MM.1S (cell line): ENCODE results near the gene MAP3K15.

Experiments used
- DNase-seq: peaks from one replicate; pipeline ENCODE4 v3.0.0-alpha.2; 2015
- H2AFZ ChIP-seq: fragments of 300-600 bp; sonication (generic); 2 replicates; pipeline ENCODE4 v1.6.0; 2016; ENCODE audit warnings: antibody characterized with exemption, low read length
- H3F3A ChIP-seq: fragments of 300-600 bp; sonication (generic); 2 replicates; pipeline ENCODE4 v1.6.1; 2016; ENCODE audit warnings: mild to moderate bottlenecking, antibody characterized with exemption, low read length, moderate library complexity, mixed read lengths; ENCODE audit not compliant: insufficient read depth
- H3K27ac ChIP-seq: fragments of 300-600 bp; sonication (generic); 2 replicates; pipeline ENCODE4 v1.5.1; 2016; ENCODE audit warnings: mild to moderate bottlenecking, low read length
- H3K27me3 ChIP-seq: fragments of 300-600 bp; sonication (generic); replicated peaks from 2 replicates; pipeline ENCODE4 v1.6.0; 2016; ENCODE audit warnings: low read length; ENCODE audit not compliant: insufficient read depth
- H3K36me3 ChIP-seq: fragments of 300-600 bp; sonication (generic); replicated peaks from 2 replicates; pipeline ENCODE4 v1.6.1; 2016; ENCODE audit warnings: mild to moderate bottlenecking, low read length, mixed read lengths; ENCODE audit not compliant: insufficient read depth
- H3K4me1 ChIP-seq: fragments of 300-600 bp; sonication (generic); 2 replicates; pipeline ENCODE4 v1.6.1; 2016; ENCODE audit warnings: low read length, mixed read lengths
- H3K4me2 ChIP-seq: fragments of 300-600 bp; sonication (generic); 2 replicates; pipeline ENCODE4 v1.6.0; 2016; ENCODE audit warnings: low read depth, low read length
- H3K4me3 ChIP-seq: fragments of 300-600 bp; sonication (generic); 2 replicates; pipeline ENCODE4 v1.5.1; 2016; ENCODE audit warnings: low read length, mixed read lengths
- H3K79me2 ChIP-seq: fragments of 300-600 bp; sonication (generic); 2 replicates; pipeline ENCODE4 v1.6.1; 2016; ENCODE audit warnings: mixed run types, low read length, mixed read lengths
- H3K9ac ChIP-seq: fragments of 300-600 bp; sonication (generic); 2 replicates; pipeline ENCODE4 v1.6.1; 2016; ENCODE audit warnings: low read length, mixed read lengths
- H3K9me2 ChIP-seq: fragments of 300-600 bp; sonication (generic); replicated peaks from 2 replicates; pipeline ENCODE4 v1.6.1; 2016; ENCODE audit warnings: mild to moderate bottlenecking, low read length, mixed read lengths; ENCODE audit not compliant: insufficient read depth
- H3K9me3 ChIP-seq: fragments of 300-600 bp; sonication (generic); replicated peaks from 2 replicates; pipeline ENCODE4 v1.6.1; 2016; ENCODE audit warnings: mild to moderate bottlenecking, low read length, mixed read lengths; ENCODE audit not compliant: insufficient read depth
- H4K20me1 ChIP-seq: fragments of 300-600 bp; sonication (generic); 2 replicates; pipeline ENCODE4 v1.6.1; 2016; ENCODE audit warnings: mild to moderate bottlenecking, low read length, moderate library complexity, mixed read lengths; ENCODE audit not compliant: insufficient read depth
- CTCF ChIP-seq: fragments of 300-600 bp; sonication (generic); IDR thresholded peaks from 2 replicates; pipeline ENCODE4 v1.5.1; 2016; ENCODE audit warnings: antibody characterized with exemption, low read length, mixed read lengths
- EZH2 ChIP-seq: fragments of 300-600 bp; sonication (generic); optimal IDR thresholded peaks from 2 replicates; pipeline ENCODE3; 2017; ENCODE audit warnings: low read depth, mild to moderate bottlenecking, antibody characterized with exemption, low read length, mixed read lengths
- EZH2phosphoT487 ChIP-seq: fragments of 300-600 bp; sonication (generic); IDR thresholded peaks from 2 replicates; pipeline ENCODE4 v1.6.1; 2018; ENCODE audit warnings: antibody characterized with exemption, low read length

Gene MAP3K15

GRCh38 chrX:19514791-19515614 lies at the start of gene MAP3K15:
TSS of gene MAP3K15 (minus strand) at chrX:19515508. CDS start at chrX:19515261, 247 bp downstream.
- no peaks in the 10 kb centered on the region for H3F3A ChIP-seq
- peak within 1 kb of the TSS; percentile 87 for H3K4me2 ChIP-seq
- no peaks in the 10 kb centered on the region for H3K9me2 ChIP-seq
- peak within 1 kb of the TSS; percentile 75 for H2AFZ ChIP-seq
- H3K9ac ChIP-seq, result no peak within 1 kb of the TSS
- H3K4me3 ChIP-seq, result peak within 1 kb of the TSS; percentile 52
- no peaks in the 10 kb centered on the region for H3K36me3 ChIP-seq
- TF ChIP-seq EZH2phosphoT487, result no peak
- no peak for TF ChIP-seq CTCF
- TF ChIP-seq EZH2, result no peak
- peak; percentile 38 for DNase-seq
- H3K4me1 ChIP-seq, result no peaks in the 10 kb centered on the region
- no peaks in the 10 kb centered on the region for H4K20me1 ChIP-seq
- no peak within 1 kb of the TSS for H3K27ac ChIP-seq
- no peaks in the 10 kb centered on the region for H3K79me2 ChIP-seq
- H3K9me3 ChIP-seq, result no peaks in the 10 kb centered on the region
- H3K27me3 ChIP-seq, result no peaks in the 10 kb centered on the region

GRCh38 chrX:19564606-19565005 lies 49.3 kb upstream of the MAP3K15 start:
- Histone ChIP-seq H3K27me3 (no peaks in the 10 kb centered on the region), H2AFZ (no peak overlapping the region), H4K20me1 (no peaks in the 10 kb centered on the region), H3K4me3 (no peak overlapping the region), H3K9ac (no peak overlapping the region), H3F3A (peaks cover 14% of the 10 kb centered on the region), H3K9me2 (no peaks in the 10 kb centered on the region), H3K4me2 (no peak overlapping the region), H3K36me3 (no peaks in the 10 kb centered on the region), H3K9me3 (no peaks in the 10 kb centered on the region), H3K27ac (no peak overlapping the region), H3K79me2 (no peaks in the 10 kb centered on the region), H3K4me1 (peaks cover 18% of the 10 kb centered on the region)
- no peak for DNase-seq
- TF ChIP-seq CTCF (no peak), EZH2phosphoT487 (no peak), EZH2 (no peak)

- H3K36me3 ChIP-seq, result no peaks in the 10 kb centered on the region
- no peak for TF ChIP-seq EZH2
- TF ChIP-seq EZH2phosphoT487, result no peak
- no peak for TF ChIP-seq CTCF
- H4K20me1 ChIP-seq, result no peaks in the 10 kb centered on the region
- no peaks in the 10 kb centered on the region for H3K9me3 ChIP-seq
- no peak overlapping the region for H3K4me3 ChIP-seq
- H3K4me1 ChIP-seq, result peaks cover 18% of the 10 kb centered on the region
- no peaks in the 10 kb centered on the region for H3K79me2 ChIP-seq
- H3K27me3 ChIP-seq, result no peaks in the 10 kb centered on the region
- no peak overlapping the region for H3K9ac ChIP-seq
- H3K4me2 ChIP-seq, result no peak overlapping the region
- H3K9me2 ChIP-seq, result no peaks in the 10 kb centered on the region
- DNase-seq, result no peak
- H3K27ac ChIP-seq, result no peak overlapping the region
- H2AFZ ChIP-seq, result no peak overlapping the region
- peaks cover 14% of the 10 kb centered on the region for H3F3A ChIP-seq
These were observed 48.4 kb upstream of the MAP3K15 start for GRCh38 chrX:19563746-19564145.
